Central memory CD4-positive, alpha-beta T cell (primary cell): ENCODE results near the gene EYS.

Experiments used
- DNase-seq: peaks from one replicate; pipeline ENCODE4 v3.0.0; 2022

EYS gene

DNA sequence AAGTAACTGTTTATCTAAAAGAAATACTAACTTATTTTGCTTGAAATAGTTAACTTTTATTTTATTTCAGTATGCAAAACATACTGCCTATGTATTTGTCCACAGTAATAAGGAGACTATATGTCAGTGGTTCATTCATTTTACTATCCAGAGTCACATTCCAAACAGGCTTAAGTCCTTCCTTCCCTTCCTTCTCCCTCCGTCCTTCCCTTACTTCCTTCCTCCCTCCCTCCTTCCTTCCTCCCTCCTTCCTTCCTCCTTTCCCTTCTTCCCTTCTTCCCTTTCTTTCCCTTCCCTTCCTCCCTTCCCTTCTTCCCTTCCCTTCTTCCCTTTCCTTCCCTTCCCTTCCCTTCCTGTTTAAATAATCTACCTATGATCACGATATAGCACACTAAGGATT, 899.2 kb downstream of the EYS start:
- DNase-seq = no peak

DNA sequence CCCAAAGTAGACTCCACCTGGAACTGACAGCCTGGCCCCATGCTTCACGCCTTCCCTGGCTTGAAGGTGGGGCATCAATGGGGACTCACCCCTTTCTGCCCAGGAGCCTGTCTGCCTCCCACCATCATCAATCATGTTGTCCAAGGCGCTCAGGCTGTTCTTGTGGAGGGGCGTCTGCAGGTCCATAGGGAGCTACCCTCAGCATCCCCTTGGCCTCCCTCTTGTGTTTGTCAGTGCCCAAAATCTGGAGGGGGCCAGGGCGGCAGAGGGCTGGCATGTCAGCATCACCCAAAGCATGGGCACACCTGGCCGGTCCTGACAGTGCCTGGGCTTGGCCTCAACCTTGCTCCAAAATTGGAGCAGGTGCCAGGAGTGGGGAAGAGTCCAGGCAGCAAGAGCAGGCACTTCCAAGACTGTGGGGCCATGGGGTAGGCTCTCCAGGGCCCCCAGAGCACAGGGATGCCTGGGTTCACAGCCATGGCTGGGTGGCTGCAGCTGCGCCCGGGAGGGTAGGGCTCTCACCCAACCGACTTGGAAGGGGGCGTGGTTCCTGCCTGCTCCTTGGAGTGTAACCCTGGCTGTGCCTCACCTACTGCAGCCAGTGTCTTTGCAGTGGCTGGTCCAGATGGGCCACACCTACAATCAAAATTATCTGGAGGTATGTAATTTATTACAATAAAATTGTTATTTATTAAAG, 903.4 kb downstream of the EYS start:
- DNase-seq = no peak

DNA sequence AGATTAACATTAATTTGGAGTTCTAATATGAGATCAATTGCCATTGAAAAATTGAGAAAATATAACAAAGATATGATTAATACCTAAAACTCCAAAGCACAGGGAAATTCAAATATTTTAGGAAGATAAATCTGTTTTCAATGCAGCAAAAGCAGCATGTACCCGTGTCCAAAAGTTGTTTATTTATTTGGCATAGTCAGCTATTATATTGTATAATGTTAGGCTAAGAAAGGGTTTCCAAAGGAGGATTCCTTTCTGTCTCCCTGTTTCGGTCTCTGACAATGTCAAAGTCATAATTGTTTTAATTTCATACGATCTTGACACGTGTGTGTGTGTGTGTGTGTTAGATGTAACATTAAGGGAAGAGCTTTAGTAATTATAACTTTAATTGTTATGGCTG, 914.5 kb downstream of the EYS start:
- DNase-seq = no peak

DNA sequence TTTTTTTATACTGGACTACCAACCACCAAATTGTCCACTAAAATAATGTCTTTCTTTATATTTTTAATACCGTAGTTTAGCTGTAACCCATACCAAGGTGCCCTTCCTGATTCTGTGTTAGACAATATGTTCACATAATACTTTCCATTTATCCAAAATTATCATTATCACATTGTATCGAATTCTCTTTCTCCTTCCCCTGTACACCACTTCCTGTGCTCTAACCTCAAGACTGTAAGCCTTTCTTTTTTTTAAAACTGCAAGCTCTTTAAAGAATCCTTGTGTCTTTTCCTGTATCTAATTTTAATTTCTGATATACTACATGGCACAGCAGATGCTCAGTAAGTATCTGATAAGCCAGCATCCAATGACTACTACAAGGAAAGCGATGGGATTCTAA, 917.5 kb downstream of the EYS start:
- no peak for DNase-seq

DNA sequence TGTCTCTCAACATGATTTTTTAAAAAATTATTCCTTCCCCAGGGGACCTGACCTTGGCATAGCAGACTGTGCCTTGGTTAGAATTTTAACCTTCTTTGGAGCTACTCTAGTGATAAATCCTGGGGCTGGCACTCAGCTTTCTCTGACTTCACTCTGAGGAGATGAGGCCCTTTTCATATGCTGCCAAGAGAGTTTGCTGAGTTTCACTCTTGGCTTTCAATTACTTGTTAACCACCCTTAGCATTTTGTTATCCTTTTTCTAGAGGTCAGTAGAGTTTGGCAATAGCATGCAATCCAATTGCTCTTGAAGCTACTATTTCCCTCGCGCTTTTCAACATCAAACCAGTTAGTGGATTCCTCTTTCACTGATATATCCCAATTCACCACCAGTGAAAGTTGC, 920.3 kb downstream of the EYS start:
- DNase-seq = no peak

DNA sequence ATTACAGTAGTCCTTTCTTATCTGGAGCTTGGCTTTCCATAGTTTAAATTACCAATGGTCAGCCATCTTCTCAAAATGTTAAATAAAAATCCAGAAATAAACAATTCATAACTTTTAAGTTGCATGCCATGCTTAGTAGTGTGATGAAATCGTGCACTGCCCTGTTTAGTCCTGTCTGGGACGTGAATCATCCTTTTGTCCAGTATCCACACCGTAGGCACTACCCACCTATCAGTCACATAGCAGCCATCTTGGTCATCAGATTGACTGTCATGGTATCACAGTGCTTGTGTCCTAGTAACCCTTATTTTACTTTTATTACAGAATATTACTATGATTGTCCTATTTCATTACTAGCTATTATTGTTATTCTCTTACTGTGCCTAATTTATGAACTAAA, 924.1 kb downstream of the EYS start:
- DNase-seq = no peak

DNA sequence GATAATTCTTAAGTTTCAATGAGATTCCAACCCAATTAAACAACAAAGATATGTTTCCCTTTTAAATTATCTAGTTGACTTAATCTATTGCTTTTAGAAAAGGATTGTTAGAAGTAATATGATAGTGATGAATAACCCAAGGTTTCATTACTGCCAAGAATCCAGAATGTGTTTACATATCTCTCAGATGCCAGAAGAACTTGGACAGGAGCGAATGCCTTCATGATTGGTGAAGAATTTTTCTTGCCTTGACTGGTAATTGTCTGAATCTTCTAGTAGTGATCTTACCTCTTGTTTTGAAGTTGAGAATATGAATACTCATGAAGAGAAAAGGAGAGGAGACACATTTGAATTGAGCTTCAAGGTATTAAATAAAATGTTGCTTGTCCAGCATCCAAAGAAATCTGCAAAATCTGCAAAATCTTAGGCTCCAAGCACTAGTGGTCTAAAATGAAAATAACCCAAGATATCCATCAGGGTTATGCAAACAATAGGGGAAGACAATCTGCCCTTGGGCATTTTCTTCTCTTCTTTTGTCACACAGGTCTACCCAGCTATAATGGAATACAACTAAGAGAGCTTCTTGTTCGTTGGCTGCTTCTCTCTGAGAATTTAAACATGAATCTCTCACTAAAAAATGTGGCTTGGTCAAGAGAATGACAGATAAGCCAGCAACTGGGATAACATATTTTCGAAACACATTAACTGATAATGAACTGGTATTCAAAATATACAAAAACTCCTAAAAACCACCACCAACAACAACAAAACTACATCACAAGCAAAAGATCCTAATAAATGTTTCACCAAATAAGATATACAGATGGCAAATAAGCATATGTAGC, 928.9 kb downstream of the EYS start:
- DNase-seq = no peak

DNA sequence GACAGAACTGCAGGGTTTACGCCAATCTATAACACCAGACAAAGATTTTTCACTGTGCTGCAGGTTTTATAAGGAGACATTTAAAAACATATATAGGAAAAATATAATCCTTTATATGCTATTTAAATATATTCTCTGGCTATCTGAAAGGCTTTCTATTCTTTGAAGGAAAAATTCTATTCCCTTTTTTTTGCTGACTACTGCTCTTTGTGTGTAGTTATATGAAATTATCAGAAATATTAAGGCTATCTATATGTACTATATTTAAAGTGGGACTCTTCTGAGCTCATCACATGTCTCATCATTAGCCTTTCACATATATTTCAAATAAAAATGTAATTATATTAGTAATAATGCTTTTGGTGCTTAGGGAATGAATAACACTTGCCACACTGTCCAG, 930.7 kb downstream of the EYS start:
- no peak for DNase-seq

DNA sequence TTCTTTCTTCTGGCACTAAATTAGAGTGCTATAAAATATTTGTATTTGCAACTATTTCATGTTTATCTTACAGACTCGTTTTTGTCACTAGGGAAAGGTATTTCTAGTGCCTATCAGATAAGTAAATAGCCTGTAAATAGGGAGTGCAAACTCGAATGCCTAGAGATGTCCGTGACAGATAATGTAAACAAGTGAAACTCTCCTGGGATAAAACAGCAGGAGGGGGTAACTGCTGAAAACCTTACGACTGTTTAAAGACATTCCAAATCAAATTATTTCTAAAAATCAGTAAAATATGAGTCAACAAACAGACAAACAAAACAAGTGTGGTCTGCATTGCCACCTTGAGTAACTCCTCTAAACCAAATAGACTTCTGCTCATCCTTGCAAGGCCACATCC, 932.1 kb downstream of the EYS start:
- DNase-seq = no peak

DNA sequence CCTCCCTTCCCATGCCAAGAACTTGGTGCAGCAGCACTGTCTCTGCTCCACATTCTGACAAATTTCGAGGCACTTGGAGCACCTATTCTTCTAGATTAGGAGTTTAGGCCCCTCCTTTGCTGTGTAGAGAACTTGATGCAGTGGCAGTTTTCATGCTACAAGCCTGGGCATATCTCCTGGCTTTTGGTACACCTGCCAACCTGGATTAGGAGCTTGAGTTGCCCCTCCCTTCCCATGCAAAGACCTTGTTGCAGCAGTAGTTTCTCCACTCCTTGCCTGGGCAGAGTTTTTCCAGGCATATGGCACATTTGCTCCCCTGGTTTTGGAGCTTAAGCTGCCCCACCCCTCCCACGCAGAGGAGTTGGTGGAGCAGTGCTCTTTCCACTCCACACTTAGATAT, 956.1 kb downstream of the EYS start:
- DNase-seq = no peak

DNA sequence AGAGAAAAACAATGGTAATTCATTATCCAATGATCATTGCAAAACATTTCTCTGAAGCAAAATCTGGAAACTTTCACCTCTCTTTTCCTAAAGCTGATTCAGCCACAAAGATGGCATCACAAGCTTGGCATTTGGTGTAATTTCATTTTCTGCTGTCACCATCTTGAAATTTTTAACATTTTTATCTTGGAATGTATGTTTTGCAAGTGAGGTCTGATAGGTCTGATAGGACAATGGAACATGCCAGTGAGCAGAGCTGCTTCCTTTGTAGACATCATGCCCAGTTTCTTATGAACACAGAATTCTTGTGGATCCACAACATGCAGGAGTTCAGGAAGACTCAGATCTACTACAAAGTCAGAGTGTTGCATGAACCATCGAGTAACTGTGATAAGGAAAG, 969.6 kb downstream of the EYS start:
- no peak for DNase-seq

DNA sequence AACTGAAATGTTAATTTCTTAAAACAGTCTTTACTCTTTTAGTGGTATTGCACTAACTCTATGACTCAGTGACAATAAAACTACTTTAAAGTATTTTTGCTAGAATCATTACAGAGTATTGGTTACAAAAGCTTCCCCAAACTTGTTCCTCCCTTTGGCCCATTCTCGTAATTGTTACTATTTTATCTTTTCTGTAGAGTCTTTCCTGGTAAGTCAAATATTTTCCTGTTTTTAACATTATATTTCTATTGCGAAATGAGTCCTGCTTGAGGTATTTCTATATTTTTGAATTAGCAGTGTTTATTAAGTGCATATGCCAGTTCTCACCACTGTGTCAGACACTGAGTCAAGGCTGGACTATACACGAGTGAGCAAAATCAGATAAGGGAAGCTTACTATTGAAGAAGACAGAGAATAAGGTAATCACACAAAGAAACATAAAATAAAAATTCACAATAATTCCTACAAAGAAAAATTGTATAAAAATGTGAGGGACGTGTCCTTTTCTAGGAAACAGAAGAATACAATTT, 970.5 kb downstream of the EYS start:
- no peak for DNase-seq

DNA sequence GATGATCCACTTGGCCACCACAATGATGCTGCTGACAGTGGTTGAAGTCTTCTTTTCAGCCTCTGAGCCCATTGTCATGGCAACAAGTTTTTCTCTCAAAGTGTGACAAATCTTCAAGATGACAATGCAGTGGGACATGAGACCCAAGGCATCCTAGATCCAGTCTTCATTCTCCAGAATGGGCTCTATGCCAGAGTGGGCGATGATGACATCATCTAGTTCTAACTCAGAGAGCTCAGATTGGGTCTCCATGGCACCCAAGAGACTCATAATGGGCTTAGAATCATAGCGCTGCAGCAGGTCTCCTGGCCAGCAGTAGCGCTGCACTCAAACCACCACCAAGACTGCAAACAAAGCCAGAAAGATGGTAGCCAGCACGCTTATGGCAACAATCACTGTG, 973.6 kb downstream of the EYS start:
- DNase-seq = no peak

DNA sequence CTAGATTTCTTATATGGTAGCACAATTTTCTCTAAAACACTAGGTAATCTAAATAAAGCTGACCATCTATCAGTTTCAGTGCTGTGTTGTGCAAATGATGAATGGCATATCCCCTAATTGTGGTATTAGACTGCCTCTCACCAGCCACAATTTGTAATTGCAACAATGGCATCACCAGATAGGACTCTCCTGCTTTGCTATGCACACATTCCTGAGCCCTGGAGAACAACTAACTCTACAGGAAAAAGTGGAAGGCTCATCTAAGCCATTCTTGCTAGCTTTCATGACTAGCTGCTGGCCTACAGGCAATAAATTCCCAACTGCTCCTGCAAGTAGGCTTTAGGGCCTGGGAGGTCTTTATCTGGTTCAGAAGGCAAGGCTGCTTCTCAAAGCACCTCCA, 974.1 kb downstream of the EYS start:
- no peak for DNase-seq

DNA sequence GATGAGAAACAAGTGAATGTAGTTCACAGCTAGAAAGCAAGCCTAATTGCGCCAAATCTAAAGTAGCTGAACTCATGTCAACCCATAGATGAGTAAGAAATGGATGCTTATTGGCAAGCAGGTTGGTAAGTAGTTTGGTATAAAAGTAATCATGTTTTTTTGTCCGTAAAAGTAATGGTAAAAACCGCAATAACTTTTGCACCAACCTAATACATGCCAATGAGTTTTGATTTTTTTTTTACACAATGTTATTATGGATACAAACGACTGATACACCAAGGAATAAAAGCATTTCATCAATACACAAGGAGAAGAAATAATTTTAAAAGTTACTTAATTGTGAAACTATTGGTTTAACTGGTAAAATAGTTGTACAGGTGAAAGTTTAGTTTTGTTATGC, 977.5 kb downstream of the EYS start:
- DNase-seq = no peak

DNA sequence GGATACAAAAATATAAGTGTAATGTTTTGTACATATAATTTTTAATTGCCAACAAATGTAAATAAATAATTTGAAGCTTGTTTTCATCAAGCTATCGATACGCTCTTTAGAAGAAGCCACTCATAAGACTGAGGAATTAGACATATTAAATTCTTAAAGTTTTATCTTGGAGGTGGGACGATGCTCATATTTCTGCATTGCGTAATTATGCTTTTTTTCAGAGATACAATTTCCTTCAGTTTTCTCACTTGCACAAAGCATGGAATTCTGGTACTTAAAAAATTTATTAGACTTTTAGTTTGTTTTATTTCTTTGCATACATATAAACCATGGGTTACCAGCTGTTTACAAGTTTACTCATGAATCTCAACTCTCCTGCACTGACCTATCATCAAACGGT, 980.0 kb downstream of the EYS start:
- DNase-seq = no peak

DNA sequence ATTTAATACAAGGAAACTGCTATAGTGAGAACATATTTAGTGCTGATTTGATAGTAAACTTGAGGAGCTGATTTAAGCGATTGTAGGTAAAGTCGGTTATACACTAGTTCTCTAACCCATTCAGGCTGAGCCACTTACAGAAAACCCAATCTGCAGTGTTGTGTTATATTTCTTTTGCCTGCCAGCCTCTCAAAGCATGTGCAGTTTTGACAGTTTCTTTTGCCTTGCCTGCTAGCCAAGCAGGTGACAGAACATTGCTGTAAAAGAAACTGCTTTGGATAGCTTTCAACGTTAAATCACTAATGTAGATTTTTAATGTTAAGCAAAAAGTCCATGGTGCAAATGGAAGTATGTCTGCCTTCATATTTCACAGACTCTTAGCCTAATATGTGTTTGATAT, 982.9 kb downstream of the EYS start:
- DNase-seq = no peak

DNA sequence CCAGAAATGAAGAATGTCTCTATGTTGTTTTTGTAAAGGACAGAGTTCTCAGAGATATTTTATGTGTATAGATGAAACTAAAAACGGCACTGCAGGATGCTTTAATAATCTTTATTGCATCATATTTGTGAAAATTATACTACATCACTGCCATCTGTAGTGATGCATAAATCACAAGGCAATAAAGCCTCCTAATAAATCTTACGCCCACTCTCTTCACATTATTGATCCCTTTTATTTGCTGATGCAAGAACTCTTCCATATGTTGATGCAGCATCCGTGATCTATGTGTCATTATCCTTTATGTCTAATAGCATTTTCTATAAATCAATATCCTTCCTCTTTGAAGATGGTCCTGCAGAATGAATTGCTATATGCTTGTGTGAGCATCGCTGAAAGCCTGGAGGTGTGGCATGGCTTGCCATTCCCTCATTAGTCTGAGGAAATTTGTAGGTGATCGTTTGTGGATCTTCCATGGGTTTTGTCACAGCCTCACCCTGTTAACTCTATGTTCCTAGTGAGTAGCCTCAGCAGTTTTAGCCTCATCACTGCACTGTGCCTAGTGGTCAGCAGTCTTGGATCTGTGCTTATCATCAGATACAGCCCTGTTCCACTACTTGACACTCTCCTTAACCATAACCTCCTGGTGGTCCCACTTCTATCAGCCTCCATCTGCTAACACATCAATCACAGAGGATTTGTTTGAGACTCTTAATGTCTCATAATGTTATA, 983.5 kb downstream of the EYS start:
- no peak for DNase-seq

DNA sequence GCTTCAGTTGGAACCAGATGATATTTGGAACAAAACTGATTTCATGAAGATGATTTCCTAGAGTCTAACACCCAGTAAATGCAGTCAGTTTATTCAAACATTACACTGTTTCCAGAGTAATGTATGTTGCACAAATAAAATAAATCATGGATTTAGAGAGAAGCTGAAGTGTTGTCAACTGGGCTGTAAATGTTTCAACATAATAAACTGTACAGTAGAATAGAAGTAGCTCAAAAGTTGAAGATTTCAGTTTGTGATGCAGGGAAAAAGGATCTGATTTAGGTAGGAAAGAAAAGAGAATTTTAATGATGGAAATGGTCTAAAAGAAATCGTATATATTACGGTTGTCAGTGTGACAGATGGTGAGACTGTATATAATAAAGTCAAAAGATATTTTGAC, 985.2 kb downstream of the EYS start:
- DNase-seq = no peak

DNA sequence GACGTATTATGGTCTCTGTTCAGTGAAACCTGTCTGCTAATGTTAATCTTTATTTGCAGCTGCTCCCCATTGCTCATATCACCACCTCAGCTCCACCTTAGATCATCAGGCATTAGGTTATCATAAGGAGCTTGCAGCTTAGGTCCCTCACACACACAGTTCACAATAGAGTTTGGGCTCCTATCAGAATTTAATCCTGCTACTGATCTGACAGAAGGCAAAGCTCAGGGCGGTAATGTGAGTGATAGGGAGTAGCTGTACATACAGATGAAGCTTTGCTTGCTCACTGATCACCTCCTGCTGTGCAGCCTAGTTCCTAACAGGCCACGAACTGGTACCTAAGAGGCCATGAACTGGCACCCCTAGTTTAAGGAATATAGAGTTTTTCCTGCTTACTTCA, 989.7 kb downstream of the EYS start:
- no peak for DNase-seq

DNA sequence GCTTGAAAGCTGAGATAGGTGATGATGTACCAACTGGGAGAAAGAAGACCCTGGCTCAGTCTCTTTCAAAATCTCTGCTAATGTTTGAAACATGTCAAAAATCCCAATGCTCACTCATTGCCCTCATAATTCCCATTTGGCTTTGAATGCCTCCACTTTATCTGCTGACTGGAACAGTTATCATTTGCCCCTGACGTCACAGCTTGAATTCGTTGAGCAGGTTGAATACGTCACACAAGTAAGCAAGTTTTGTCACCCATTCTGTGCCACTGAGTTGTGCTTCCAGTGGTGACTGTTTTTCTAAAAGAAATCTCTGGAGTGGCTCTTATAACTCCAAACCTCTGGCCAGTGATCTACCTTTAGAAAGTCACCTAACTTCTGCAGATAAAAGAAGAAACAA, 991.4 kb downstream of the EYS start:
- no peak for DNase-seq

DNA sequence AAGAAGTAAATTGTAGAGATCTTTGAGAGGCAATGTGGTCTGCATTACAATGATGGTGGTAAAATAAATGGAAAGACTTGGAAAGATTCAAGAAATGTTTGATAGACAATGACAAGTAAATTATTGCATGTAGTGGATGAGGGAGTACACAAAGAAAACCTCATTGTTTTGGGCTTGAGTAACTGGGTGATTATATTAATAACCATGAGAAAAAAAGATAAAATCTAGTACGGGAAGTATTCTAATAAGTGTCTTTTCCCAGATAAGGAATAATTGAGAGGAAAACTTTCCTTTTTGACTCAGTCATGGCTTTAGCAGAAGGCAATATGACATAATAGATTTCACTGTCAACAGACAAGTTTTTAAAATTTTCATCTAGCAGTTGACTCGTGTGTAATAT, 993.0 kb downstream of the EYS start:
- DNase-seq = no peak

DNA sequence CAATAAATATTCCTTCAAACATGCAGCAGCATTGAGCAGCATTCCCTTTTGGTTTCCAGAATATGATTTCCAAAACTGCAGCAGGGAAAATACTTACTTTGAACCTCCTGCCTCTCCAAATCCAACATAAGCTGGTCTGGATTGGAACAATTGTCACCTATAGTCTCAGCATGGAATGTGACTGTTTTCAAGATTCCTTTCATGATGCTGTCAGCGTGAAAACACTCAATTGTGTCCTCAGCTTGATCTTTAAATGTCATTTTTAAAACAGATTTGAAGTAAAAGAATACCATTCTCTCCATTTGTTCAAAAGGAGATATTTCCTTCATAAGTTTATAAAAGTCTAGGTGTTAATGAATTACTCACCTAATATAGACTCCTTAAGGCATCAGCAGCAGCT, 993.9 kb downstream of the EYS start:
- DNase-seq = no peak

DNA sequence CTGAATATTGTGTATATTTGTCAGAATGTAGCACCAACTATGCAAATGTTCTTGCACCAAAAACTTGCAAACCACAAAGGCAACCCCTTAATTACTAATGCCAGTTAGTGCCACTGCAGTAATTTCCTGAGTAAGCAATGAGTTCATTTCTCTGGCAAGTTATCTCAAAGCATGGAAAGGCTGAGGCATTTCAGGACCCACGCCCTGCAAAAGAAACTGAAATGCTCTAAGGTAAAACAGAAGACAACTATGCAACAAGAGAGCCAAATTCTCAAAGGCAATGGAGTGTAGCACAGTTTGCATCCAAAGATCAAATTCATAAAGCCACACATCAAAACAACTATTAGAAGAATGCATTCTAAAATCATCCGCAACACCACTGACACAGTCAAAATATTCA, 994.4 kb downstream of the EYS start:
- no peak for DNase-seq
